Progenitor cell of endocrine pancreas (in vitro differentiated cells): Measurements from ENCODE around the gene SCIN. TPM values are rescaled to one million over a fixed set of nuclear protein-coding genes. Genes with fewer than 3 reads are reported as not detected.

ENCODE experiments used
- DNase-seq: peaks from one replicate; pipeline ENCODE4 v3.0.0; 2021; ENCODE audit warnings: low spot score; ENCODE audit not compliant: unreplicated experiment
- H3K27ac Mint-ChIP-seq: 2 replicates; pipeline ENCODE4 v1.8.0; 2021; ENCODE audit warnings: mild to moderate bottlenecking, moderate library complexity, mixed read lengths
- H3K27me3 Mint-ChIP-seq: 2 replicates; pipeline ENCODE4 v1.8.0; 2021; ENCODE audit warnings: mixed read lengths
- H3K36me3 Mint-ChIP-seq: 2 replicates; pipeline ENCODE4 v1.8.0; 2022; ENCODE audit warnings: mixed read lengths; ENCODE audit not compliant: insufficient read depth
- H3K4me1 Mint-ChIP-seq: 2 replicates; pipeline ENCODE4 v1.8.0; 2021; ENCODE audit warnings: low read depth, mixed read lengths
- H3K4me3 Mint-ChIP-seq: 2 replicates; pipeline ENCODE4 v1.8.0; 2021; ENCODE audit warnings: low read depth, mild to moderate bottlenecking, moderate library complexity, mixed read lengths
- H3K9me3 Mint-ChIP-seq: 2 replicates; pipeline ENCODE4 v1.8.0; 2021; ENCODE audit warnings: low read depth, mixed read lengths
- CTCF ChIP-seq: fragments of 200-600 bp; sonication (generic); IDR thresholded peaks from one replicate; pipeline ENCODE4 v1.5.0; 2021; ENCODE audit warnings: antibody characterized with exemption, mild to moderate bottlenecking; ENCODE audit not compliant: unreplicated experiment
- total RNA-seq: library from RNA; stranded (reverse); gene quantifications from 2 replicates; pipeline ENCODE4 v1.2.1, GENCODE V29; 2021

The SCIN gene
- total RNA-seq, 1 donor from 2014 or later: 0.10 TPM

GRCh38 chr7:12586271-12586670, 15.8 kb downstream of the SCIN start:
- Mint-ChIP-seq H3K27me3 (no peaks in the 10 kb centered on the region), H3K9me3 (peaks cover 3% of the 10 kb centered on the region), H3K27ac (no peak overlapping the region), H3K4me3 (no peak overlapping the region), H3K4me1 (peaks cover 5% of the 10 kb centered on the region), H3K36me3 (no peaks in the 10 kb centered on the region)
- no peak for DNase-seq
- no peak for TF ChIP-seq CTCF

DNA sequence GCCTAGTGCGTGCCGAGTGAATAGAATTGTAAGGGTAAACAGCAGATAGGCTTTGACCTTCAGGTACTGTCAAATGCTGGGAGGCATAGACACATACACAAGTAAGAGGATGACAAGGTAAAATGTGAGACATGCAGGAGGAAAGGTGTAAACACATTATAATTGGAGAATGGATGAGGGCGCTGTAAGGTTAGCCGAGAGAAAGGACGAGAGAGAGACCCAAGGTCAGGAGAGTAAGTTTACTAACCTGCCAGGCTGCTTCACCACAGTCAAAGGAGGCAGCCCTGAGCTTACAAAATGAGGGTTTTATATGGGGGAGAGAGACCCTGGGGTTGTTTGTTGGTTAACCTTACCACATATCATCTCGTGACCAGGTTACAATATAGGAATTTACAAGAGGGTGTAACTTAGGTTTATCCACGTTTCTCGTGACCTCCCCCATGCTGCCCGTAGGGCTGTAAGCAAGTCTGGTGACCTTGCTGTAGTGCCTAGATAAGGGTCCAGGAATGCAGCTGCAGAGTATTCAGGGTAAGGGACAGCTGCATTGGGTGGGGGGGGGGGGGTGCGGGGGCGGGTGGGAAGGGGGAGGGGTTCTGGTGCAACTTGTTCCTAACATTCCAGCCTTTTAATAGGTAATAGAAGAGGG, 17.9 kb downstream of the SCIN start:
- peaks cover 1% of the 10 kb centered on the region for H3K4me1 Mint-ChIP-seq
- no peak for DNase-seq
- H3K27me3 Mint-ChIP-seq: no peaks in the 10 kb centered on the region
- H3K27ac Mint-ChIP-seq: no peak overlapping the region
- TF ChIP-seq CTCF: no peak
- H3K4me3 Mint-ChIP-seq: no peak overlapping the region
- no peaks in the 10 kb centered on the region for H3K36me3 Mint-ChIP-seq
- H3K9me3 Mint-ChIP-seq: peaks cover 3% of the 10 kb centered on the region

GRCh38 chr7:12590559-12590958, 20.0 kb downstream of the SCIN start:
- no peak for TF ChIP-seq CTCF
- no peak for DNase-seq
- Mint-ChIP-seq H3K36me3 (no peaks in the 10 kb centered on the region), H3K27me3 (no peaks in the 10 kb centered on the region), H3K27ac (no peak overlapping the region), H3K4me1 (no peaks in the 10 kb centered on the region), H3K4me3 (no peak overlapping the region), H3K9me3 (peaks cover 16% of the 10 kb centered on the region)

DNA sequence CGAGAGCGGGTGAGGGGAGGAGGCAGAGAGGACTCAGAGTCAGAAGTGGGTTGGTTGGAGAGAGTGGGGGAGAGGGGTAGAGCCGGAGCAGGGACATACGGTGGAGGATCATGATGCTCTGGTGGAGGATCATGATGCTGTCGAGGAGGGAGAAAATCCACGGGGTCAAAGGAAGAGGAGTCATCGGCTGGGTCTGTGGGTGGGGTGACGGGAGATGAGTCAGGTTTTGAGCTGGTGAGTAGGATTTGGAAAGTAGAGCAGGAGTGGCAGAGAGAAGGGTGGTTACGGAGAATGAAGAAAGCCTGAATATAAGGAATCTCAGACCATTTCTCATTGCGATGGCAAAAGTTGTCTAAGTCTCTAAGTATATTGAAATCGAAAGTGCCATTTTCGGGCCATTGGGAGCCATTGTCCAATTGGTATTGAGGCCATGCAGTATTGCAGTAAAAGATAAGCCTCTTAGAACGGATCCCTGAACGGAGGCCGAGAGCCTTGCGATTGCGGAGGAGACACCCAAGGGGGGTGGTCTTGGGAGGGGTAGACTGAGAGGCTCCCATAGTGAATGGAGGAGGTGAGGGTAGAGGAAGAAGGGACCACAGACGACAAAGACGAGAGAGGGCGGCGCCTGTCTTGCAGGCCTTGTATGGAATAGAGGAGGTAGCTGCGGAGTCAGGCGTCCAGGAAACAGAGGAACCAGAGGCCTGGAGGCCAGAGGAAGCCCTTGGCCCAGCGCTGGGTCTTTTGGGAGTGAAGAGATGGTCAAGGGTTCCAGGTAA, 23.8 kb downstream of the SCIN start:
- Mint-ChIP-seq H3K9me3 (peaks cover 13% of the 10 kb centered on the region), H3K4me3 (no peak overlapping the region), H3K27me3 (no peaks in the 10 kb centered on the region), H3K4me1 (no peaks in the 10 kb centered on the region), H3K27ac (no peak overlapping the region), H3K36me3 (no peaks in the 10 kb centered on the region)
- TF ChIP-seq CTCF: no peak
- no peak for DNase-seq

DNA sequence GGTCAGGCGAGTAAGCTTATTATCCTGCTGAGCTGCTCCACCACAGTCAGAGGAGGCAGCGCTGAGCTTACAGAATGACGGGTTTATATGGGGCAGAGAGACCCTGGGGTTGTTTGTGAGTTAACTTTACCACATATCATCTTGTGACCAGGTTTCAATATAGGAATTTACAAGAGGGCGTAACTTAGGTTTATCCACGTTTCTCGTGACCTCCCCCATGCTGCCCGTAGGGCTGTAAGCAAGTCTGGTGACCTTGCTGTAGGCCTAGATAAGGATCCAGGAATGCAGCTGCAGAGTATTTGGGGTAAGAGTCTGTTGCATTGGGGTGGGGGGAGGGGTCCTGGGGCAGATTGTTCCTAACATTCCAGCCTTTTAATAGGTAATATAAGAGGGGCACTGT, 24.6 kb downstream of the SCIN start:
- Mint-ChIP-seq H3K4me3 (no peak overlapping the region), H3K4me1 (no peaks in the 10 kb centered on the region), H3K27ac (no peak overlapping the region), H3K36me3 (no peaks in the 10 kb centered on the region), H3K27me3 (no peaks in the 10 kb centered on the region), H3K9me3 (peaks cover 13% of the 10 kb centered on the region)
- DNase-seq: no peak
- no peak for TF ChIP-seq CTCF
